ENCODE data around the gene COG3.

Gene COG3

GRCh38 chr13:45565331-45565730, 100.6 kb downstream of the COG3 start:
- no peak for TF ChIP-seq CTCF (IDR thresholded peaks at IDR 0.05; ENCODE audit: extremely low read depth, insufficient read depth, missing control alignments)
- in situ Hi-C loops (cut with MboI; ENCODE audit: low pct_unique_long_range_greater_than_20kb, low sequenced_read_pairs, unreplicated experiment) = no loop called here
- no peak for DNase-seq (ENCODE audit: low spot score)

GRCh38 chr13:45575146-45575829, 110.5 kb downstream of the COG3 start:
- no peak for DNase-seq (ENCODE audit: low spot score)
- in situ Hi-C loops (cut with MboI; ENCODE audit: low pct_unique_long_range_greater_than_20kb, low sequenced_read_pairs, unreplicated experiment) = no loop called here
- TF ChIP-seq CTCF (IDR thresholded peaks at IDR 0.05; ENCODE audit: extremely low read depth, insufficient read depth, missing control alignments) = no peak

- TF ChIP-seq CTCF (IDR thresholded peaks at IDR 0.05; ENCODE audit: extremely low read depth, insufficient read depth, missing control alignments) = no peak
- DNase-seq (ENCODE audit: low spot score) = no peak
- in situ Hi-C loops (cut with MboI; ENCODE audit: low pct_unique_long_range_greater_than_20kb, low sequenced_read_pairs, unreplicated experiment) = no loop called here
Measured at GRCh38 chr13:45575830-45576180, 111.1 kb downstream of the COG3 start.

GRCh38 chr13:45576466-45576865, 111.7 kb downstream of the COG3 start:
- no peak for TF ChIP-seq CTCF (IDR thresholded peaks at IDR 0.05; ENCODE audit: extremely low read depth, insufficient read depth, missing control alignments)
- no peak for DNase-seq (ENCODE audit: low spot score)
- in situ Hi-C loops (cut with MboI; ENCODE audit: low pct_unique_long_range_greater_than_20kb, low sequenced_read_pairs, unreplicated experiment) = no loop called here

GRCh38 chr13:45582408-45583076, 117.8 kb downstream of the COG3 start:
- TF ChIP-seq CTCF (IDR thresholded peaks at IDR 0.05; ENCODE audit: extremely low read depth, insufficient read depth, missing control alignments) = no peak
- in situ Hi-C loops (cut with MboI; ENCODE audit: low pct_unique_long_range_greater_than_20kb, low sequenced_read_pairs, unreplicated experiment) = no loop called here
- DNase-seq (ENCODE audit: low spot score) = no peak

GRCh38 chr13:45584816-45585215, 120.1 kb downstream of the COG3 start:
- DNase-seq (ENCODE audit: low spot score) = no peak
- TF ChIP-seq CTCF (IDR thresholded peaks at IDR 0.05; ENCODE audit: extremely low read depth, insufficient read depth, missing control alignments) = no peak

More at GRCh38 chr13:45584816-45585215, 120.1 kb downstream of the COG3 start:
- in situ Hi-C loops (cut with MboI; ENCODE audit: low pct_unique_long_range_greater_than_20kb, low sequenced_read_pairs, unreplicated experiment) = no loop called here

All from GM13977 (cell line).